ENCODE data around the gene MISP3.
A peak's percentile ranks its signal among the peaks of the same experiment; 100 is the strongest.
"Not testable (repeated sequence)": the region's sequence is repeated elsewhere in the genome, so short reads cannot be mapped to it uniquely, and the experiment has no call there.

MISP3 gene

GRCh38 chr19:14031719-14032480 lies 40.7 kb upstream of the MISP3 start, which contains the start of gene IL27RA:
Gene IL27RA (plus strand): TSS chr19:14031762. CDS start chr19:14031873, 111 bp downstream.
- H3K4me3 ChIP-seq (ENCODE audit: control insufficient read depth, low read depth, low read length) = peak within 1 kb of the TSS; percentile 85
- TF ChIP-seq CTCF (IDR thresholded peaks at IDR 0.05; ENCODE audit: control insufficient read depth, insufficient read depth, low read depth, low read length, missing control alignments) = peak; percentile 77
- no peak for DNase-seq (ENCODE audit: low read depth)

- no peak for TF ChIP-seq CTCF (IDR thresholded peaks at IDR 0.05; ENCODE audit: control insufficient read depth, insufficient read depth, low read depth, low read length, missing control alignments)
- H3K4me3 ChIP-seq (ENCODE audit: control insufficient read depth, low read depth, low read length) = no peak overlapping the region
- DNase-seq (ENCODE audit: low read depth) = no peak
Measured at GRCh38 chr19:14033946-14034345, 38.6 kb upstream of the MISP3 start.

- H3K4me3 ChIP-seq (ENCODE audit: control insufficient read depth, low read depth, low read length); DNase-seq (ENCODE audit: low read depth): not testable (repeated sequence)
Measured at GRCh38 chr19:14035159-14035558, 37.4 kb upstream of the MISP3 start.

GRCh38 chr19:14035706-14036105 lies 36.9 kb upstream of the MISP3 start:
- TF ChIP-seq CTCF (IDR thresholded peaks at IDR 0.05; ENCODE audit: control insufficient read depth, insufficient read depth, low read depth, low read length, missing control alignments) = no peak
- no peak for DNase-seq (ENCODE audit: low read depth)
- no peak overlapping the region for H3K4me3 ChIP-seq (ENCODE audit: control insufficient read depth, low read depth, low read length)

GRCh38 chr19:14039181-14039580 lies 33.4 kb upstream of the MISP3 start:
- no peak for DNase-seq (ENCODE audit: low read depth)
- H3K4me3 ChIP-seq (ENCODE audit: control insufficient read depth, low read depth, low read length) = no peak overlapping the region
- no peak for TF ChIP-seq CTCF (IDR thresholded peaks at IDR 0.05; ENCODE audit: control insufficient read depth, insufficient read depth, low read depth, low read length, missing control alignments)

GRCh38 chr19:14042659-14043608 lies 29.7 kb upstream of the MISP3 start:
- TF ChIP-seq CTCF (IDR thresholded peaks at IDR 0.05; ENCODE audit: control insufficient read depth, insufficient read depth, low read depth, low read length, missing control alignments) = peak; percentile 68
- DNase-seq (ENCODE audit: low read depth); H3K4me3 ChIP-seq (ENCODE audit: control insufficient read depth, low read depth, low read length): not testable (repeated sequence)

GRCh38 chr19:14047866-14048265 lies 24.7 kb upstream of the MISP3 start:
- DNase-seq (ENCODE audit: low read depth); H3K4me3 ChIP-seq (ENCODE audit: control insufficient read depth, low read depth, low read length): not testable (repeated sequence)

Data from AG09309 (cell line).